GF-D8 (cell line): ENCODE measurements around the gene CTNNBIP1.
"Not testable (repeated sequence)": the region's sequence is repeated elsewhere in the genome, so short reads cannot be mapped to it uniquely, and the experiment has no call there.

Experiments
- DNase-seq: peaks from one replicate; lab custom pipeline; 2025; lab: John Stamatoyannopoulos, UW

Gene CTNNBIP1

GRCh38 chr1:9803003-9803918 lies 106.8 kb downstream of the CTNNBIP1 start:
- not testable (repeated sequence) for DNase-seq

- no peak for DNase-seq
Measured at GRCh38 chr1:9801909-9802308, 108.2 kb downstream of the CTNNBIP1 start.
